ENCODE data around the gene ZNF232.
"Not testable (repeated sequence)": the region's sequence is repeated elsewhere in the genome, so short reads cannot be mapped to it uniquely, and the experiment has no call there.

The ZNF232 gene

GRCh38 chr17:5111402-5112204, at the start of gene ZNF232:
TSS of gene ZNF232 (minus strand) at chr17:5111878. CDS start at chr17:5111822, 56 bp downstream.
- DNase-seq (ENCODE audit: low spot score): peak; percentile 93

GRCh38 chr17:5160702-5161101, 49.0 kb upstream of the ZNF232 start:
- DNase-seq (ENCODE audit: low spot score): not testable (repeated sequence)

GRCh38 chr17:5146122-5146521, 34.4 kb upstream of the ZNF232 start:
- not testable (repeated sequence) for DNase-seq (ENCODE audit: low spot score)

GRCh38 chr17:5142877-5143276, 31.2 kb upstream of the ZNF232 start:
- DNase-seq (ENCODE audit: low spot score): not testable (repeated sequence)

- DNase-seq (ENCODE audit: low spot score): no peak
These were observed 27.7 kb upstream of the ZNF232 start for GRCh38 chr17:5139458-5139732.

GRCh38 chr17:5138616-5139457, 27.2 kb upstream of the ZNF232 start:
- no peak for DNase-seq (ENCODE audit: low spot score)

- DNase-seq (ENCODE audit: low spot score): not testable (repeated sequence)
These were observed 26.5 kb upstream of the ZNF232 start for GRCh38 chr17:5138198-5138544.

GRCh38 chr17:5137511-5138197, 26.0 kb upstream of the ZNF232 start:
- not testable (repeated sequence) for DNase-seq (ENCODE audit: low spot score)

GRCh38 chr17:5136580-5137412, 25.1 kb upstream of the ZNF232 start:
- not testable (repeated sequence) for DNase-seq (ENCODE audit: low spot score)

GRCh38 chr17:5135726-5136579, 24.3 kb upstream of the ZNF232 start:
- no peak for DNase-seq (ENCODE audit: low spot score)

GRCh38 chr17:5135131-5135712, 23.5 kb upstream of the ZNF232 start:
- DNase-seq (ENCODE audit: low spot score): not testable (repeated sequence)

GRCh38 chr17:5134571-5134970, 22.9 kb upstream of the ZNF232 start:
- DNase-seq (ENCODE audit: low spot score): not testable (repeated sequence)

- not testable (repeated sequence) for DNase-seq (ENCODE audit: low spot score)
These were observed 22.3 kb upstream of the ZNF232 start for GRCh38 chr17:5133961-5134360.

GRCh38 chr17:5133311-5133710, 21.6 kb upstream of the ZNF232 start:
- no peak for DNase-seq (ENCODE audit: low spot score)

- DNase-seq (ENCODE audit: low spot score): not testable (repeated sequence)
These were observed 21.0 kb upstream of the ZNF232 start for GRCh38 chr17:5132503-5133225.

GRCh38 chr17:5131799-5132502, 20.3 kb upstream of the ZNF232 start:
- DNase-seq (ENCODE audit: low spot score): not testable (repeated sequence)

- no peak for DNase-seq (ENCODE audit: low spot score)
These were observed 19.6 kb upstream of the ZNF232 start for GRCh38 chr17:5131146-5131715.

GRCh38 chr17:5130687-5131086, 19.0 kb upstream of the ZNF232 start:
- not testable (repeated sequence) for DNase-seq (ENCODE audit: low spot score)

- not testable (repeated sequence) for DNase-seq (ENCODE audit: low spot score)
These were observed 18.6 kb upstream of the ZNF232 start for GRCh38 chr17:5130261-5130660.
